GM19351 (cell line): ENCODE data around the gene RBM11.
A peak's percentile ranks its signal among the peaks of the same experiment; 100 is the strongest.
"Not testable (repeated sequence)": the region's sequence is repeated elsewhere in the genome, so short reads cannot be mapped to it uniquely, and the experiment has no call there.

ENCODE experiments used
- ATAC-seq: cut with Tn5 transposase; IDR thresholded peaks from one replicate; pipeline ENCODE4 v1.9.1; 2021; ENCODE audit warnings: mild to moderate bottlenecking, moderate library complexity; ENCODE audit not compliant: unreplicated experiment

Gene RBM11, protein sequence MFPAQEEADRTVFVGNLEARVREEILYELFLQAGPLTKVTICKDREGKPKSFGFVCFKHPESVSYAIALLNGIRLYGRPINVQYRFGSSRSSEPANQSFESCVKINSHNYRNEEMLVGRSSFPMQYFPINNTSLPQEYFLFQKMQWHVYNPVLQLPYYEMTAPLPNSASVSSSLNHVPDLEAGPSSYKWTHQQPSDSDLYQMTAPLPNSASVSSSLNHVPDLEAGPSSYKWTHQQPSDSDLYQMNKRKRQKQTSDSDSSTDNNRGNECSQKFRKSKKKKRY

DNA sequence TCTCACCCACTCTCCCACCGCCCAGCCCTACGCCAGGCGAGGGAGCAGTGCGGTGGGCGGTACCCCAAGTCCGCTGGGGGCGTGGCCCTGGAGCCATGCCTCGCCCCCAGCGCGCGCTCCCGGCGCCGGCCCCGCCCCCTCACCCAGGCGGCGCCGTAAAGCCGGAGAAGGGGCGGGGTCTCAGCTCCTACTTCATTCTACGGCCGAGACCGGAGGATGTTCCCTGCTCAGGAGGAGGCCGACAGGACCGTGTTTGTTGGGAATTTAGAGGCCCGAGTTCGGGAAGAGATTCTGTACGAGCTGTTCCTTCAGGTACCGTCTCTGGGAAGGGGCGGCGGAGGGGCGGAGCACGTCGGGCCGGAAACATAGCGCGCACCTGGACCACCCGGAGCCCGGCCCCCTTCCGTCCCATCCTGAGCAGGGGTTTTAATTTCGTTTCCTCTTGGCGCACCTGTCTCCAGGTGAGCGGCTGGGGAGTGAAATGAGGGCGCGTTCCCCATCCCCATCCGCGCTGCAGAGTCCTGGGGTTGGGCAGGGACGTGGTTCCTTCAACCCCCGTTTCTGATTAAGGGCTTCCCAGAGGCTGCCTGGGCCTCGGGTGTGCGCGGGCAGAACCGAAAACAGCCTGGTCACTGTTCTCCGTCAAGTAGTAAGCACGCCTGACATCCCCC lies at the start of gene RBM11:
Gene RBM11 (plus strand): TSS at position 187 of the 671 bp plus-strand sequence. CDS start 30 bp downstream, at position 217.
- ATAC-seq = peak; percentile 97

DNA sequence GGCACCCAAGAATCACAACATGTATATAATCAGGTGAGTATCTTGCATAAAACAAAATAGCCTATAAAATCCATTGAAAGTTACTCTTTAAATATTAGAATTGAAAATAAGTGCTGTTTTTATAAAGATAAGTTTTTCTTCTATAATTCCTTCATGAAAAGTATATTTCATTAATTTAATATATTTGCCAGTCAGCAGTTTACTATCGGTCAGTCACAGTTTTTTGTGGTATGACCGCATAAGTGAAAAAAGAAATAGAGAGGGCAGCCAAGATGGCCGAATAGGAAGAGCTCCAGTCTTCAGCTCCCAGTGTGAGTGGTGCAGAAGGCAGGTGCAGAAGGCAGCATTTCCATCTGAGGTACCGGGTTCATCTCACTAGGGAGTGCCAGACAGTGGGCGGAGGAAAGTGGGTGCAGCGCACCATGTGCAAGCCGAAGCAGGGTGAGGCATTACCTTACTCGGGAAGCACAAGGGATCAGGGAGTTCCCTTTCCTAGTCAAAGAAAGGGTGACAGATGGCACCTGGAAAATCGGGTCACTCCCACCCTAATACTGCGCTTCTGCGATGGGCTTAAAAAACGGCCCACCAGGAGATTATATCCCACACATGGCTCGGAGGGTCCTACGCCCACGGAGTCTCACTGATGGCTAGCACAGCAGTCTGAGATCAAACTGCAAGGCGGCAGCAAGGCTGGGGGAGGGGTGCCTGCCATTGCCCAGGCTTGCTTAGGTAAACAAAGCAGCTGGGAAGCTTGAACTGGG lies 49.3 kb upstream of the RBM11 start:
- not testable (repeated sequence) for ATAC-seq

DNA sequence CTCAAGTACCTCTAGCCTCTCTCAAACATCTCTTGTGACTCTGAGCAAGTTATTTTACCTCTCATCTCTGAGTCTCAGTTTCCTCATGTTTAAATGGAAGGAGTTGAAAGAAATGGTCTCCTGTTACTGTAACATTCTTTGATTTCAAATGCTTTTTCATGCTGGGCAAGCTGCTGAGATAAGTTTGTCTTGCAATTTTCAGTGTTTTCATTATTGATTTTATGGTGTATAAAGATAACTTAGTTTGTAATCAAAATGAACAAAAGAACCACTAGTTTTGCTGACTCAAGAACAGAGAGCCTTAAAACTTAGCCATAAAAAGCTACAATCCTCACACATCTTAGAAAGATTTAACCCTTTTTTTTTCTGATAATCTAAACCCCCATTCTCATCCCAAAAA lies 9.7 kb upstream of the RBM11 start:
- ATAC-seq = no peak

DNA sequence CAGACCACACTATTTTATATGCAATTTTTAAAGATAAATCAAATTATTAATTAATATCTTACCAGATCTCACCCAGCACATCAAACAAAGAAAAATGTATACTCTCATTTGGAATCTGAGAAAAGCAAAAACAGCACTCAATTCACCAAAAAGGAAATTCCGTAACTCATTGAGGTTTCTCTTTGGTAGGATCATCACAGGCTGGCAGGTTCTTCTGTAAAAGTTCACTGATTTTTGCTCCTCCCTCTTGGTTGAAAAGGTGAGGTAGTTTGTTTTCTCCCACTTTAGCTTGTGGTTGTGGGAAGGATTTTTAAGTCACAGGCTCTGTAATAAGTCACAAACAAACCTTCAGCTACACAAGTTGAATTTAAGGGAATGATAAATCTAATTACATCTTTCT lies 5.2 kb upstream of the RBM11 start, which contains the start of gene LIPI:
Gene LIPI (minus strand): TSS at position 218 of the 400 bp plus-strand sequence. CDS start 110 bp downstream, at position 108.
- no peak for ATAC-seq

DNA sequence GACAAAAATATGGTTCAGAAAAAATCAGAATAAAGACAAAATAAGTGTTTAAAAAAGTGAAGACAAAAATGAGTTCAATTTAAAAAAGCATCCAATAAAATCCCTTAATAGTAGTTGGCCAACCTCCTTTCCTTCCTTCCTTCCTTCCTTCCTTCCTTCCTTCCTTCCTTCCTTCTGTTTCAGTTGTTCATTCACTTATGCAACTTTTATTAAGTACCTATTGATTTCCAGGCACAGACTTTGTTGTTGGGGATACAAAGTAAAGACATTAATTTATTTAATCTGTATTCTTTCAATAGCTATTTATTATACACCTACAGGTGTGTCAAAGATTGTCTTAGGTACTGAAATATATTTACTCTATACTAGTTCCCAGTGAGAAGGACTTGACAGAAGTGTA lies 2.8 kb upstream of the RBM11 start:
- ATAC-seq = no peak

DNA sequence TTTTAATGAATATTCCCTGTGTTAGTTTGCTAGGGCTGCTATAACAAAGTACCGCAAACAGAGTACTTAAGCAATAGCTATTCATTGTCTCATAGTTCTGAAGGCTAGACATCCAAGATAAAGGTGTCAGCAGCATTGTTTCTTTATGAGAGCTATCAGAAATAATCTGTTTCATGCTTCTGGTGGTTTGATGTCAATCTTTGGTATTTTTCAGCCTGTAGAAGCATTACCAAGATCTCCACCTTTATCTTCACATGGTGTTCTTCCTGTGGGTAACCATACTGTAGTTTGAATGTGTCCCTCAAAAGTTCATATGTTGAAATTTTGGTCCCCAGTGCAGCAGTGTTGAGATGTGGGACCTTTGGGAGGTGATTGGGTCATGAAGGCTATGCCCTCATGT lies 7.4 kb downstream of the RBM11 start:
- no peak for ATAC-seq

DNA sequence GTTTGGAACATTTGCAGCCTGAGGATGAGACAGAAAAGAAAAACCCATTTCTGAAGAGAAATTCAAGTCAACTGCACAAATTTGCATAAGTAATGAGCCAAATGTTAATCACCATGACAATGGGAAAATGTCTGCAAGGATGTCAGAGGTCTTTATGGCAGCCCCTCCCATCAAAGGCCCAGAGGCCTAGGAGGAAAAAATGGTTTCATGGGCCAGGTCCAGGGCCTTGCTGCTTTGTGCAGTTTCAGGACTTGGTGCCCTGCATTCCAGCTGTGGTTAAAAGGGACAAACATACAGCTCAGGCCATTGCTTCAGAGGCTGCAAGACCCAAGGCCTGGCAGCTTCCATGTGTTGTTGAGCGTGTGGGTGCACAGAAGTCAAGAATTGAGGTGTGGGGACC lies 13.4 kb downstream of the RBM11 start:
- no peak for ATAC-seq

DNA sequence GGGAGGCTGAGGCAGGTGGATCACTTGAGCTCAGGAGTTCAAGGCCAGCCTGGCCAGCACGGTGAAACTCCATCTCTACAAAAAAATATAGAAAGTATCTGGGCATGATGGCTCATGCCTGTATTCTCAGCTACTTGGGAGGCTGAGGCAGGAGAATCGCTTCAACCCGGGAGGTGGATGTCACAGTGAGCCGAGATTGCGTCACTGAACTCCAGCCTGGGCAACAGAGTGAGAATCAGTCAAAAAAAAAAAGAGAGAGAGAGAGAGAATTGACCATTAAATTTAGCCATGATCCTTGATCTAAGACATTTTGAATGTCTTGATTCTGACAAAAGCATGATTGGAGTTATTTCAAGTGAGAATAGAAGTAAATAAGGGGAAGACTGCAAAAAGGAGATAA lies 19.1 kb downstream of the RBM11 start:
- no peak for ATAC-seq

DNA sequence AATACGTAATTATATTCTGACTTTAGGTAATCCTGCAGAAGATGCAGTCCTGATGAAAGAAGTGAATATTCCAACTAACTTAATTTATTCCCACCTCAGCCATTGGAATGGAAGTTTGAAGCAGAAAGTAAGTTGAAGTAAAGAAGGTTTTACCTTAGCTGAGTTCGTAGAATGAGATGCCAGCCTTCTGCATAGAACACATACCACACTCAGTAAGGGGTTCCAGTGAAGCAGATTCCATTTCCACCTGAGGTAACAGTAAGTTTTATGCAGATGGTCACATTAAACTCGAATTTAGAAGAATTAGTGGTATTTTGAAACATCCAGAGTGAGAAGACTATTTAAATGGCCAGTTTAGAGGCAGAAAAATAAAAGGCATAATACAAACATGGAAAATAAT lies 20.2 kb downstream of the RBM11 start:
- no peak for ATAC-seq

DNA sequence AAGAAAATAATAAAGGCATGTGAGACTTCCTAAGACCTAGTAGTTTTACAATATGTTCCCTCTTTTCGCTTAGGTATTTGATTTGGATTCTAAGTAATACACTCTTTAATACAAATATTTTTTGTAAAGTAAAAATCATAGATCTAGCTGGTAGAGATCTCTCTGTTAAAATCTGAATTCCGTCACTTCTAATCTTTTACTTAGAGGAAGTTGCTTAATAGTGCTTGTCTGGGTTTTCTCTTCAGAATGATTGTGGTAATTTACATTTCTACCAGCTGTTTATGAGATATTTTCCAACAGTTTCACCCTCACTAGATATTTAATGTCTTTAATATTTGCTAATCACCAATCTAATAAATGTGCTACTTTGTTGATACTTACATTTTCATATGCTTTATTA lies 23.3 kb downstream of the RBM11 start:
- ATAC-seq = no peak

DNA sequence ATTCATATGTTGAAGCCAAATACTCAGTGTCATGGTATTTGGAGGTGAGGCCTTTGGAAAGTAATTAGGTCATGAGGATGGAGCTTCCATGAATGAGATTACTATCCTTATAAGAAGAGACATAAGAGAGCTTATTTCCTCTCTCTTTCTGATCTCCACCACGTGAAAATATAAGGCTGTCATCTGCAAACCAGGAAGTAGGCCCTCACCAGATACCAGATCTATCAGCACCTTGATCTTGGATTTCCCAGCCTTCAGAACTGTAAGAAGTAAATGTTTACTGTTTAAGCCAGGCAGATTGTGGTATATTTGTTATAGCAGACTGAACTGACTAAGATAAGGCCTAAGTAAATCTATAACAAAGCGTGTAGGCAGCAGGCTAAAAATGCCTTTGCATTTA lies 25.3 kb downstream of the RBM11 start:
- ATAC-seq = no peak

DNA sequence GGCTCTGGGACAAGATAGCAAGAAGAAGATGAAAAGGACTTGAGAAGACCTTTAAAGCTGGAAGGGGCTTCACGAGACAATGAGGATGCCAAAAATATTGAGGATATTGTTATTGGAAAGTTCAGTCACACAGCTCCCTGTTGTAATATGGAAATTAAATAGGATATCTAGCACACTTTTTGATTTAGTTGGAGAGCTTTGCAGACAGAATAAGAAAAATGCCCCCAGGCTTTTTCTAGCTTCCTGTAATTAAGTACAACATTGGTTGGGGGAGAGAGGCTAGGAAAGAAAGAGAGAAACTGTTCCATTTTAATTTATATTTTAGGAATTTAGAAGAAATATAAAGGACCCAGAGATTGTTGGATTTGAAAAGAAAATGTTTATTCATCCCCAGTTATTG lies 27.5 kb downstream of the RBM11 start:
- ATAC-seq = no peak

DNA sequence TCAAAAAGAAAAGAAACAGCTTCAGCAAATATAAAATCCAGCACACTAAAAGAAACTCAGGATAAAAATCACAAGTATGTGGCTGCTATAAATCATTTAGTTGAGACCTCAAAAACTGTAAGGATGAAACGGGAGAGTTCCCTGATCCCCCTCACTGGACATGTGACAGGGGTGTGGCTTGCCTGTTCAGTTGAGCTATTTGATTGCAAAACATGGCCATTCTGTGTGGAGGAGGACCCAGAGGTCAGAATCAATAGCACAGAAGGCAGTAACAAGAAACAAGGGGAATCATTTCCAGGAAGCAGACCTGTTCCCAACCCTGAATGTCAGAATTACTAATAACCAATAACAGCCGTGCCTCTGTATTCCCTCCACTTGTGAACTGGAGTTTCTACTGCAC lies 27.9 kb downstream of the RBM11 start:
- no peak for ATAC-seq

DNA sequence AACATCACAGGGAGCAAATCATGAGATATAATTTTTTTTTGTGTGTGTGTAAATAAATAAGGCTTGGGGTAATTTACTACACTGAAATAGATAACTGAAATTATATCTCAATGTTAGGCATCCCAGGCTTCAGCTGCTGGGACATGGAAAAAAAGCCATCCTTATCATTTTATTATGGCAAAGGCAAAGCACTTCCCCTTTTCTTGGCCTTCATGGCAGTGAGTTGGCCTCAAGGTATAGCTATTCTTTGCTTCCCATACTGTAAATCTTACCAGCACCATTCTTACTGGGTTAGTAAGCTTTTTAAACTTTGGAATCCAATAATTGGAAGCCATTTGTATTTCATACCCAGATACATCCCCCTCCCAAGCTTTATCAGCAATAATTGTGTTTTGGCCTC lies 29.0 kb downstream of the RBM11 start:
- ATAC-seq = no peak

DNA sequence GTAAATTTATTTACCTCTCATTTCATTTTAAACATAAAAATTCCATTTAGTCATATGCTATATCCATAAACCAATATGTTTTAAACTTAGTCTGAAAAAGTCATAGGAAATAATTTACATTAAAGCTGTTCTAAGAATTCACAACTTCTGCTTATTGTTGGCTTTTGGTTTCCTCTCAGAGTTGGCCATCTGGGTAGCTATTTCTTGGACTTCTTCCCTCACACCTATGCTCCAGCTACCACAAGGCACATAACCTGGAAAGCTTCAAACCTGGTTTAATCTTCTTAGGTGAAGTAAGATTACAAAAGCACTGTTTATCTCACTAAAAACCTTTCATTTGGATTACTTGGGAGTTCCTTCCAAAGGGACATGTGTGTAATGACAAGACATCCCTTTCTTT lies 29.8 kb downstream of the RBM11 start:
- no peak for ATAC-seq

DNA sequence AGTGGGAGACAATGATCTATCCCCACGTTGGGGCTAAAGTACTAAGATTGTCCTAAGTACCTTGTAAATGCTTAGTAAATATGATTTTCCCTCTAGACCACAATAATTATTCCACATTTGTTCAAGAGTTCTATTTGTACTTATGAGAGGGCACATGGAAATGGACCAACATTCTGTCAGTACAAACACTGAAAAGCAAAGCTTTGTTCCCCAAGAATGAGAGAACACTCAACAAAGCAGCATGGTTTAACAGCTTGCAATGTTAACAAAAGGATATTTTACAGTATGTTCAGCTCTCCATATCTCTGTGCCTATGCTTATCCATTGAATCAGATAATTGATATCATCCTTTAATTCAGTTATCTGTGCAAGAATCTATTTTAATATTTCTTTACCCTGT lies 35.4 kb downstream of the RBM11 start:
- ATAC-seq = no peak

DNA sequence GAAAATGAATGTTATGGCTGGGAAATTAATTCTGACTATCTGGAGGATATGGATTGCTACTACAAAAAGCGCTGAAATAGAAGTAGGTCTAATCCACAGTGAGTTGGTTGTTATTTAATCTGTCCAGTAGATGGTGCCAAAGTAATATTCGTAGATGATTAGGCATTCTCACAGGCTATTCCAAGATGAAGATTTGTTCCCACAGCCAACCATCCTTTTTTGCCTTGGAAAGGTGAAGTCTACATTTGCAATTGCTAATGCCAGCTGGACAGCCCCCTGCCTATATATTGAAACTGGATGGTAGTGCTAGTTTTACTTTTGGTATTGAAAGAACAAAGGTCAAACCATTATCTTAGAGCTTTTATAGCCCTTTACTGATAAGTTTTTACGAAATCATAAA lies 43.8 kb downstream of the RBM11 start:
- peak; percentile 75 for ATAC-seq

DNA sequence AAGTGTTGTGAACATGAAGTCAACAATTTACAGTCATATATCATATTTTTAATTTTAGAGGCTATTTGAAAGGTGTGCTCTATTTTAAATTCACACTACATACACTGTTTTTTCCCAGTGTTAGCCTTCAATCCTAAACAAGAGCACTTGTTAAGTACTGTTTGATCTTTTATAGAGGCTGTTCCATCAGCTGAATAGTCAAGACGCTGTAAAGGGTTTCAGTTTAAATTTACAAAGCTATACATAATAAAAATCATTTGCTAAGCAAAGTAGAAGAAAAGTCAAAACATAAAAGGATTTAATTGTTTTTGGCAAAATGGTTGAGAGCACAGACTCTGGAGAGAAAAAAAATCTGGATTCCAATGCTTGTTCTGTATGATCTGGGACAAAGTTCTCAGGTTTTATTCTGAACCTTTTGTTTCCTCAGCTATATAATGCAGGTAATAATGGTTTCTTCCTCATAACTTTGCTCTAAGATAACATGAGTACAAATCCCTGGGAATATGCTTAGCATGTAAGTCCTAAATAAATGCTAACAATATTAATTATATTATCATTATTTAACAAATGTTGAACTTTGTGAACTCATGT lies 44.3 kb downstream of the RBM11 start:
- ATAC-seq = no peak

DNA sequence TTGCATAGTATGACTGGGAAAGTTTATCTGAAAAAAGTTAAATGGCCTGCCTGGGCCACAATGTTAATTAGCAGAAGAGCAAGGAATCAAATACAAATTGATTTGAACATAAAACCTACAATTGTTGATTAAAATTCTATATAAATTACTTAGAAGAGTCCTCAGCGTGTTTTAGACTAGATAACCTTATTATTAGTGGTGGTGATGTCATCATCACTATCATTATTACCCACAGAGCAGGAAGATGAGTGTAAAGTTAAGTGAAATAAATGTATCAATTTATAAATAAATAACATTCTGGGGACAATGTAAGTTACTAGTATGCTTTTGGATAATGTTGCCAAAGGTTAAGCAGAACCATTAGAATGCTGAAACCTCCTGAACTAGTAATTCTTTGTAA lies 46.1 kb downstream of the RBM11 start:
- ATAC-seq = no peak

DNA sequence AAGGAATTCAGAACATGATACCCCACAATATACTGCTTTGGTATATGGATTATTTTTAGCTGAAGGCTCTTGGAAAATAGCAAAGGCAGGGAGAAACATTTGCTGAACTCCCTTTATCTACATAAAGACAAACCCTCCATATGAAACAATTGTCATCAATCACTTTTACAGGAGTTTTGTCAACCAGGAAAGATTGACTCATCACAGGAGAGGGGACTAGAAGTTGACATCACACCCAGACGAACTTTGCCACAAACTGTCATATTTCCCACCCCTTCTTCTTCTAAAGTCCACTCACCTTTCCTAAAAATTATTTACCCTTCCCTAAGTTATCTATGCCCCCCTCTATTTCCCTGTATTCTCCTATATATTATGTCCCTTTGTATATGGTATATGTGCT lies 47.9 kb downstream of the RBM11 start:
- no peak for ATAC-seq

DNA sequence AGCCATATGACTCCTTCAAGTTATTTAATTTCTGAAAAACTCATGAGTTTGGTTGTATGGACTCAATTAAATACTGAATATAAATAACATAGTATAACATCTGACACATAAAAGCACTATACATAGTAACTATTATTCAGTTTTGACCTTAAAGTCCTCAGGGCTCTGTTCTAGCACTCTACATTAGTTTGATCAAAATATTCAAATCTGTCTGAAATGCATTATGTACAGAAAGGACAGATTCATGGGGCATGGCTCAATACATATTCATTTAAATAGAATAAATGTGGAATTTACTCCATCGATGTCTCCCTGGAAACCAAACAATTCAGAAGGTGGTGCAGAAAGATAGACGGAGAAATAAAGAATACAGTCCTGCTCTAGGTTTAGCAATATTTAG lies 49.1 kb downstream of the RBM11 start:
- ATAC-seq = no peak

DNA sequence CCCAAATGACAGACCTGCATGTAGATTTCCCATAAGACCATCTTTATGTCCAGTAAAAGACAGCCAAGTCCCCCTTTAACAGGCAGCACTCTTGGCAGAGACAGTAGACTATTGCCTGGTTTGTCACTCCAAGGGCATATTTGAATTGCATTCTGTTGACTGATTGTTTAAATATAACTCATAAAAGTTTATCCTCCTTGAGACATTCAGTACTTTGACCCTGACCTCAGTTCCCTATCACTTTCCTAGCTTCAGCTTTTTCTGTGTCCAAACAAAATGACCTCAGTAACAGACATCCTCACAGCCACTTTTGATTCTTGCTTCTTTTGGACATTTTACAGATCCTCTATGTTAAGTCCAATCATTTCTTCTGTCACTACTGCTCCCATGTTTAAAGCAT lies 51.1 kb downstream of the RBM11 start:
- ATAC-seq = no peak
